Heart left ventricle (tissue), 16 donors: Measurements from ENCODE around the gene AKAP13. TPM values are rescaled to one million over a fixed set of nuclear protein-coding genes. Genes with fewer than 3 reads are reported as not detected.
A peak's percentile ranks its signal among the peaks of the same experiment; 100 is the strongest.

Experiments used
- ATAC-seq, 4 donors: fragments of 200-7000 bp; cut with Tn5 transposase; one replicate each; pipeline ENCODE4 v1.9.1; 2020 to 2022; ENCODE audit warnings: moderate library complexity in 4 of 4, mild to moderate bottlenecking in 3 of 4, moderate number of reproducible peaks in 1 of 4
- DNase-seq, 5 donors: peaks; one replicate each; pipeline ENCODE4 v3.0.0-alpha.2; 2020
- H3K27ac ChIP-seq, 12 donors: fragments of 200-600 bp; sonication (generic) in 4 of 12; one replicate each; pipeline versions ENCODE4 v1.5.0 to v1.8.0; 2016 to 2022; ENCODE audit warnings: mild to moderate bottlenecking in 2 of 12
- H3K27me3 ChIP-seq, 9 donors: fragments of 200-600 bp; sonication (generic) in 2 of 9; one replicate each; pipeline versions ENCODE4 v1.5.1 to v1.8.0; 2016 to 2022; ENCODE audit warnings: mild to moderate bottlenecking in 3 of 9
- H3K36me3 ChIP-seq, 9 donors: fragments of 200-600 bp; sonication (generic) in 2 of 9; one replicate each; pipeline versions ENCODE4 v1.5.0 to v1.8.0; 2018 to 2022; ENCODE audit warnings: mild to moderate bottlenecking in 2 of 9
- H3K4me1 ChIP-seq, 12 donors: fragments of 200-600 bp; sonication (generic) in 4 of 12; one replicate each; pipeline versions ENCODE4 v1.5.0 to v1.8.0; 2016 to 2022; ENCODE audit warnings: mild to moderate bottlenecking in 3 of 12
- H3K4me3 ChIP-seq, 12 donors: fragments of 200-600 bp; sonication (generic) in 4 of 12; one replicate each; pipeline versions ENCODE4 v1.5.0 to v1.8.0; 2017 to 2022; ENCODE audit warnings: mild to moderate bottlenecking in 9 of 12, moderate library complexity in 4 of 12
- H3K9me3 ChIP-seq, 12 donors: fragments of 200-600 bp; sonication (generic) in 4 of 12; one replicate each; pipeline versions ENCODE4 v1.5.0 to v1.8.0; 2016 to 2022; ENCODE audit warnings: mild to moderate bottlenecking in 1 of 12
- POLR2A ChIP-seq, 2 donors: fragments of 450-650 bp; IDR thresholded peaks; one replicate each; pipeline ENCODE4 v1.6.1; 2017; ENCODE audit warnings: antibody characterized with exemption in 2 of 2, mild to moderate bottlenecking in 2 of 2, moderate library complexity in 2 of 2
- WGBS, 4 donors: extraction: QIAGEN DNeasy Blood & Tissue Kit in 2 of 4; methylation state at CpG; one replicate each; pipeline versions ENCODE4 v1.1.5 to v1.1.7; 2013 to 2018; 5-methylcytosine and 5-hydroxymethylcytosine counted together
- intact Hi-C, 10 donors: fragments of 100-400 bp; cut with DNase I; formaldehyde crosslinking; loops; one replicate each; pipeline versions ENCODE4 v1.11.1 to v1.14.2; 2022
- polyA plus RNA-seq, 2 donors: library from polyadenylated mRNA; stranded (reverse); fragments of 200-250 nt; gene quantifications; one replicate each; pipeline ENCODE4 v1.2.3, GENCODE V29; 2013
- total RNA-seq, 9 donors: library from RNA; depleted of rRNA in 2 of 9; stranded (reverse); fragments of >200 nt in 2 of 9; fragmentation: NEBNext Ultra II Directional in 3 of 9; extraction: Animal tissue kit (Norgen Biotek cat#: 25700) in 3 of 9; gene quantifications; one replicate each; pipeline versions ENCODE4 v1.1.0 to v1.2.4, GENCODE V29; 2016 to 2023
- TF ChIP-seq, protein P1 (sequence below), 12 donors: fragments of 200-600 bp; sonication (generic) in 4 of 12; IDR thresholded peaks; one replicate each; pipeline versions ENCODE4 v1.5.0 to v1.8.0; 2018 to 2022; ENCODE audit warnings: antibody characterized with exemption in 12 of 12, mild to moderate bottlenecking in 5 of 12
- donor health status: ischemic (EF 13 %, LVEDD 7.1; RV severe dilation, severe dysfunction).
- donor health status: healthy with polysubstance abuse.
- donor health status: DM: no; HTN: yes; CAD: no.
- donor health status: DM: no; HTN: no; CAD: no.
- donor health status: ischemic (EF 25% LVEDD 6.9; RV normal size, moderate dysfunction).
- donor health status: ischemic (EF 25% LVEDD 5.7; RV mildly dilated, moderate dysfunction).
- donor health status: healthy.
- donor health status: DM: yes; HTN: yes; CAD: no.
- donor health status: ischemic (EF 35%, LVEDD 5.7; RV mildly dilated, moderate dysfunction).
- donor health status: nonischemic (EF 11% LVEDD 7.7; RV severe dilation, severe dysfunction).
- donor health status: DM: yes; HTN: yes; CAD: no.
- donor health status: PGD.
- donor health status: ischemic (EF 29% LVEDD 5.4; RV normal size, mild dysfunction).
- donor health status: nonischemic (EF 23%, LVEDD 6.1; RV moderate dilation, normal function).

Gene AKAP13
- total and polyA plus RNA-seq, 11 donors, result 124 to 598 (median 340) TPM

DNA sequence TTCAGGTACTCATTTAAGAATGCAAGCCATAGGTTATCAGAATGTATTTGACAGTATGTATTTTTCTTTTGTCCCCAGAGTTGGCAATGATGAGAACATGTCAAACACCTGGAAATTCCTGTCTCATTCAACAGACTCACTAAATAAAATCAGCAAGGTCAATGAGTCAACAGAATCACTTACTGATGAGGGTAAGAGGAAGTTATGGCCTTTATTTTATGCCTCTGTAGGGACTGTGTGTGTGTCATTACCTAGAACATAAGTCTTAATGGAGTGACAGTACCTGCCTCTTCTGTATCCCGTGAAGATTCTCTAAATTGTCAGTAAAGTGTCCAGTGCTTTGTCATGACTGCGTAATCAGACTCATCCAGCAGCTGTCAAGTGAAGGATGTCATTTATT, 336.8 kb downstream of the AKAP13 start:
- DNase-seq (no peak), ATAC-seq (peak in 1 of 4 donors; percentile 1)
- no peaks in the 10 kb centered on the region for H3K27me3 ChIP-seq
- H3K4me1 ChIP-seq, result peaks cover 0 to 56% (median 12%) of the 10 kb centered on the region in 12 donors
- H3K9me3 ChIP-seq, result no peaks in the 10 kb centered on the region
- peak overlapping the region in 11 of 12 donors; percentile 17 to 75 (median 53) for H3K27ac ChIP-seq
- TF ChIP-seq, protein P1, sequence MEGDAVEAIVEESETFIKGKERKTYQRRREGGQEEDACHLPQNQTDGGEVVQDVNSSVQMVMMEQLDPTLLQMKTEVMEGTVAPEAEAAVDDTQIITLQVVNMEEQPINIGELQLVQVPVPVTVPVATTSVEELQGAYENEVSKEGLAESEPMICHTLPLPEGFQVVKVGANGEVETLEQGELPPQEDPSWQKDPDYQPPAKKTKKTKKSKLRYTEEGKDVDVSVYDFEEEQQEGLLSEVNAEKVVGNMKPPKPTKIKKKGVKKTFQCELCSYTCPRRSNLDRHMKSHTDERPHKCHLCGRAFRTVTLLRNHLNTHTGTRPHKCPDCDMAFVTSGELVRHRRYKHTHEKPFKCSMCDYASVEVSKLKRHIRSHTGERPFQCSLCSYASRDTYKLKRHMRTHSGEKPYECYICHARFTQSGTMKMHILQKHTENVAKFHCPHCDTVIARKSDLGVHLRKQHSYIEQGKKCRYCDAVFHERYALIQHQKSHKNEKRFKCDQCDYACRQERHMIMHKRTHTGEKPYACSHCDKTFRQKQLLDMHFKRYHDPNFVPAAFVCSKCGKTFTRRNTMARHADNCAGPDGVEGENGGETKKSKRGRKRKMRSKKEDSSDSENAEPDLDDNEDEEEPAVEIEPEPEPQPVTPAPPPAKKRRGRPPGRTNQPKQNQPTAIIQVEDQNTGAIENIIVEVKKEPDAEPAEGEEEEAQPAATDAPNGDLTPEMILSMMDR (IDR thresholded peaks at IDR 0.05), result no peak
- TF ChIP-seq POLR2A (IDR thresholded peaks at IDR 0.05), result no peak
- peaks cover 0 to 100% (median 99%) of the 10 kb centered on the region in 9 donors for H3K36me3 ChIP-seq
- intact Hi-C loops, result loop anchor here in 1 of 10 donors (10.0 kb wide), 1 partner anchor 222 kb away; no protein-coding TSS in a partner anchor
- 71 to 88% (median 76%) methylated on average over 2 of the region's 2 CpGs for WGBS, 4 donors
- no peak overlapping the region for H3K4me3 ChIP-seq

DNA sequence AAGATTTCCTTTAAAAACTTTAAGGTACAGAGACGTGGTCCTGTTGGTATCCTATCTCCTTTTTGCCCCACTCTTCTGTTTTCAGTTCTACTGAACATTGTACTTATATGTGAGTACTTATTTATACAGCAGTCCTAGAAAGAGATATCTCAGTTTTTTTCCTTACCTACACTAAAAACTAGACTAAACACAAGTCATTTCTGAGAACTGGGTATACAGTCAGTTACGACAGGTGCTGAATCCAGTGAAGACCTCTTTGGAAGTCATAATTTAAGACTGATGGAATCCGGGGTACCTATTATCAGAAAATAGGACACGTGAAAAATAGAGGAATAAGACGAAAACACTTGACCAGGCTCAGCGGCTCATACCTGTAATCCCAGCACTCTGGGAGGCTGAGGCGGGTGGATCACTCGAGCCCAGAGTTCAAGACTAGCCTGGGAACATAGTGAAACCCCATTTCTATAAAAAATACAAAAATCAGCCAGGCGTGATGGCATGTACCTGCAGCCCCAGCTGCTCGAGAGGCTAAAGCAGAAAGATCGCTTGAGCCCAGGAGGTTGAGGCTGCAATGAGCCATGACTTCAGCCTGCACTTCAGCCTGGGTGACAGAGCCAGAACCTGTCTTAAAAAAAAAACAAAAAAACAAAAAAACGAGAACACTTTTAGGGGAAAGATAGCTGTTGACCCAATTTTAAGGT, 338.0 kb downstream of the AKAP13 start:
- H3K36me3 ChIP-seq, result peaks cover 0 to 100% (median 99%) of the 10 kb centered on the region in 9 donors
- H3K9me3 ChIP-seq, result no peaks in the 10 kb centered on the region
- H3K4me1 ChIP-seq, result peaks cover 0 to 65% (median 23%) of the 10 kb centered on the region in 12 donors
- no peak overlapping the region for H3K4me3 ChIP-seq
- TF ChIP-seq, protein P1 (IDR thresholded peaks at IDR 0.05), result no peak
- TF ChIP-seq POLR2A (IDR thresholded peaks at IDR 0.05), result no peak
- peak overlapping the region in 8 of 12 donors; percentile 3 to 75 (median 62) for H3K27ac ChIP-seq
- intact Hi-C loops, result loop anchor here in 1 of 10 donors (10.0 kb wide), 1 partner anchor 224 kb away; no protein-coding TSS in a partner anchor
- DNase-seq (no peak), ATAC-seq (no peak)
- 86 to 91% (median 88%) methylated on average over 12 of the region's 12 CpGs for WGBS, 4 donors
- no peaks in the 10 kb centered on the region for H3K27me3 ChIP-seq

DNA sequence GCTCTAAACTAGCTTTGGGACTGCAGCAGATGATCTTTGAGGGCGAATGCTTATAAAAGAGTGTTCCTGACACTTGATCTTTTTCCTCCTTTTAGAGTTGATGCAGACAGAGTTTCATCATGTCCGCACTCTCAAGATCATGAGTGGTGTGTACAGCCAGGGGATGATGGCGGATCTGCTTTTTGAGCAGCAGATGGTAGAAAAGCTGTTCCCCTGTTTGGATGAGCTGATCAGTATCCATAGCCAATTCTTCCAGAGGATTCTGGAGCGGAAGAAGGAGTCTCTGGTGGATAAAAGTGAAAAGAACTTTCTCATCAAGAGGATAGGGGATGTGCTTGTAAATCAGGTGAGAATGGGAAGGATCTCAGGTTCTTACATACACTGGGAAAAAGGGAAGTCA, 338.6 kb downstream of the AKAP13 start:
- TF ChIP-seq, protein P1 (IDR thresholded peaks at IDR 0.05), result no peak
- no peak for TF ChIP-seq POLR2A (IDR thresholded peaks at IDR 0.05)
- peak overlapping the region in 6 of 12 donors; percentile 5 to 75 (median 25) for H3K27ac ChIP-seq
- DNase-seq, result no peak
- no peaks in the 10 kb centered on the region for H3K9me3 ChIP-seq
- no peak overlapping the region for H3K4me3 ChIP-seq
- H3K36me3 ChIP-seq, result peaks cover 0 to 100% (median 100%) of the 10 kb centered on the region in 9 donors
- H3K27me3 ChIP-seq, result no peaks in the 10 kb centered on the region
- no peak for ATAC-seq
- peaks cover 0 to 71% (median 28%) of the 10 kb centered on the region in 12 donors for H3K4me1 ChIP-seq
- intact Hi-C loops, result loop anchor here in 1 of 10 donors (10.0 kb wide), 1 partner anchor 224 kb away; no protein-coding TSS in a partner anchor
- whole genome bisulfite sequencing, 4 donors, result 83 to 96% (median 95%) methylated on average over 4 of the region's 4 CpGs
